ENCODE measurements around the gene BMPR1A. TPM values are rescaled to one million over a fixed set of nuclear protein-coding genes. Genes with fewer than 3 reads are reported as not detected.

BMPR1A gene
- total RNA-seq, 1 experiment from 2014 or later: 24.3 TPM

- Histone ChIP-seq H3K4me1 (replicated peaks; ENCODE audit: insufficient read depth) (no peaks in the 10 kb centered on the region), H3K36me3 (ENCODE audit: low read depth) (no peaks in the 10 kb centered on the region), H4K20me1 (ENCODE audit: insufficient read depth) (no peaks in the 10 kb centered on the region; the same call in 1 of the 2 replicates), H3K4me2 (no peak overlapping the region), H2AFZ (no peak overlapping the region), H3K4me3 (no peak overlapping the region), H3K9me2 (ENCODE audit: insufficient read depth) (no peaks in the 10 kb centered on the region), H3K27me3 (ENCODE audit: insufficient read depth, low read depth) (no peaks in the 10 kb centered on the region), H3F3A (ENCODE audit: insufficient read depth, low read depth) (no peaks in the 10 kb centered on the region), H3K9me3 (ENCODE audit: insufficient read depth, low read depth) (no peaks in the 10 kb centered on the region), H3K79me2 (ENCODE audit: low read depth) (peaks cover 33% of the 10 kb centered on the region), H3K27ac (no peak overlapping the region)
- ChIA-PET POLR2A (ENCODE audit: unreplicated experiment) (no interaction called here), CTCF (interaction anchor here (0.5 kb wide), 1 partner anchor 75 kb away, joined by 6 read pairs; no protein-coding TSS in a partner anchor)
- DNase-seq: no peak
- intact Hi-C loops (cut with micrococcal nuclease; ENCODE audit: unreplicated experiment): no loop called here
- BruUV-seq (replicated peaks): no TSS peak
- no peak for TF ChIP-seq EZH2 (IDR thresholded peaks at IDR 0.05; ENCODE audit: low read depth)
- TF ChIP-seq CTCF (conservative IDR thresholded peaks at IDR 0.05): no peak
These were observed 77.5 kb downstream of the BMPR1A start for GRCh38 chr10:86833969-86834368.

- H3K79me2 ChIP-seq (ENCODE audit: low read depth): peaks cover 13% of the 10 kb centered on the region
- no peak overlapping the region for H2AFZ ChIP-seq
- intact Hi-C loops (cut with micrococcal nuclease; ENCODE audit: unreplicated experiment): no loop called here
- no peak overlapping the region for H3K4me2 ChIP-seq
- no peaks in the 10 kb centered on the region for H3K4me1 ChIP-seq (replicated peaks; ENCODE audit: insufficient read depth)
- no peak overlapping the region for H3K27ac ChIP-seq
- H3K36me3 ChIP-seq (ENCODE audit: low read depth): no peaks in the 10 kb centered on the region
- BruUV-seq (replicated peaks): no TSS peak
- TF ChIP-seq EZH2 (IDR thresholded peaks at IDR 0.05; ENCODE audit: low read depth) (no peak), CTCF (conservative IDR thresholded peaks at IDR 0.05) (no peak)
- H3K9me3 ChIP-seq (ENCODE audit: insufficient read depth, low read depth): no peaks in the 10 kb centered on the region
- no peaks in the 10 kb centered on the region for H3K27me3 ChIP-seq (ENCODE audit: insufficient read depth, low read depth)
- no peaks in the 10 kb centered on the region for H4K20me1 ChIP-seq (ENCODE audit: insufficient read depth)
- H3F3A ChIP-seq (ENCODE audit: insufficient read depth, low read depth): no peaks in the 10 kb centered on the region
- no peak for DNase-seq
- H3K9me2 ChIP-seq (ENCODE audit: insufficient read depth): no peaks in the 10 kb centered on the region
- no peak overlapping the region for H3K4me3 ChIP-seq
- POLR2A ChIA-PET (ENCODE audit: unreplicated experiment): no interaction called here
- CTCF ChIA-PET: no interaction called here
These were observed 79.6 kb downstream of the BMPR1A start for GRCh38 chr10:86836044-86836443.

- H2AFZ ChIP-seq: no peak overlapping the region
- H3K9me2 ChIP-seq (ENCODE audit: insufficient read depth): no peaks in the 10 kb centered on the region
- DNase-seq: no peak
- H3K4me1 ChIP-seq (replicated peaks; ENCODE audit: insufficient read depth): no peaks in the 10 kb centered on the region
- intact Hi-C loops (cut with micrococcal nuclease; ENCODE audit: unreplicated experiment): no loop called here
- no peaks in the 10 kb centered on the region for H3K9me3 ChIP-seq (ENCODE audit: insufficient read depth, low read depth)
- no peak overlapping the region for H3K4me3 ChIP-seq
- CTCF ChIA-PET: no interaction called here
- TF ChIP-seq CTCF (conservative IDR thresholded peaks at IDR 0.05): no peak
- no peak for TF ChIP-seq EZH2 (IDR thresholded peaks at IDR 0.05; ENCODE audit: low read depth)
- no TSS peak for BruUV-seq (replicated peaks)
- no peaks in the 10 kb centered on the region for H4K20me1 ChIP-seq (ENCODE audit: insufficient read depth)
- H3K79me2 ChIP-seq (ENCODE audit: low read depth): 0 out of 2 replicates have a peak, but pooled peaks cover 6% of the 10 kb centered on the region
- POLR2A ChIA-PET (ENCODE audit: unreplicated experiment): no interaction called here
- no peaks in the 10 kb centered on the region for H3F3A ChIP-seq (ENCODE audit: insufficient read depth, low read depth)
- no peaks in the 10 kb centered on the region for H3K27me3 ChIP-seq (ENCODE audit: insufficient read depth, low read depth)
- H3K36me3 ChIP-seq (ENCODE audit: low read depth): no peaks in the 10 kb centered on the region
- no peak overlapping the region for H3K4me2 ChIP-seq
- H3K27ac ChIP-seq: no peak overlapping the region
These were observed 81.2 kb downstream of the BMPR1A start for GRCh38 chr10:86837663-86838062.

Measured in PC-9 (cell line).